Amniotic stem cell (primary cell): ENCODE data around the gene ESYT2.

ENCODE experiments used
- DNase-seq: peaks from one replicate; lab custom pipeline; 2025; lab: John Stamatoyannopoulos, UW

ESYT2 gene

GRCh38 chr7:158824028-158824427, 5.3 kb downstream of the ESYT2 start:
- no peak for DNase-seq

GRCh38 chr7:158821171-158822031, 7.9 kb downstream of the ESYT2 start:
- DNase-seq = peak; percentile 51

- DNase-seq = no peak
Measured at GRCh38 chr7:158820656-158821055, 8.7 kb downstream of the ESYT2 start.

- no peak for DNase-seq
Measured at GRCh38 chr7:158819571-158820203, 9.6 kb downstream of the ESYT2 start.

DNA sequence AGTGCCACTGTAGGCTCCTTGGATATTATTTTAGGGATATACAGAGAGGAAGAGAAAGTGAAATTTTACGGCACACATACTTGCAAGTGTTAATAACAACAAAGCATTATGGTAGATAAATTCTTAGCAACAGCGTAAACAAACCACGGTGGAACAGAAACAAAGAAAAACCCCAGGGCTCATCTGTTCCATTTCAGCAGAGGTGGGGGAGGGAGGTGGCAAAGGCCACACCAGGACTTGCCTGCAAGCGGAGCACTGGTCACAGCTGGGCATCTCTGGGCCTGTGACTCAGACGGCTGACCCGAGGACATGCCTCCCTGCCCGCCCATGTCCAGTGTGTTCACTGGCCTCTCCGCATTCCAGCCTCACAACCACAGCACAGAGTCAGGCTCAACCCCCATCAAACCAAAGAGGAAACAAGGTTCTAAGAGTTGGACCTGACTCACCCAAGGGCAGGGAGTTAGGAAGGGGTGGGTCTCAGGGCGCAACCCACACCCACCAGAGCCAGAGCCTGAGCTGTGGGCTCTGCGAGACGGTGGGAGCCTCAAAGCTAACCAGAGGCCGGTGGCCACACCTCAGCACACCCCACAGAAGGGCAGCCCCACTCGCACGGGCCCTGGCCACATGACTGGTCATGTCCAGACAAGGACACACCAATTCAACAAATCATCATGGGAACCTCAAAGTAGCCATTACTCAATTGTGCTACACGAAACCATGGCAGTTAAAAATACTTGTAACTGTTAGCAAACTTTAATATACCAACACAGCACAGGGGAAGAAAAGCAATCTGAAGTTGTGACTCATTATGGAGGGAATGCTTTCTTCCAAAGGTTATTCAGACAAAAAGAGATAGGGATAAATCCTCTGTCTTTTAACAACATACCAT, 10.7 kb downstream of the ESYT2 start:
- DNase-seq = peak; percentile 91

DNA sequence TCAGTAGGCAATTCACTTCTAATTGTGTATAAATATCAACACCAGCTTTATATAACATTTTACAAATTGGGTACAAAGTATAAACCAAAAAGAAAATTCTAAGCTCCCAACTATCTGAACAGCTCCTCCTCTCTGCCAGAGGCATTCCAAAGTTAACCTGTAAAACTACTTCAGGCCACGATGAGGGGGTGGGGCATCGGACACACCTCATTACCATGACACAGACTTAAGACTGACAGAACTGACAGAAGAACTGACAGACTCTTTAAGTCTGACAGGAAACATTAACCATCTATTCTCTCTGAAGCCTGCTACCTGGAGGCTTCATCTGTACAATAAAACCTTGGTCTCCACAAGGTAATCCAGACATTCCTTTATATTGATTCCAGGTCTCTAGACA, 12.3 kb downstream of the ESYT2 start:
- no peak for DNase-seq

- DNase-seq = no peak
Measured at GRCh38 chr7:158816271-158816670, 13.0 kb downstream of the ESYT2 start.

GRCh38 chr7:158815800-158816128, 13.5 kb downstream of the ESYT2 start:
- no peak for DNase-seq

GRCh38 chr7:158815083-158815799, 14.1 kb downstream of the ESYT2 start:
- no peak for DNase-seq

- no peak for DNase-seq
Measured at GRCh38 chr7:158814637-158815036, 14.7 kb downstream of the ESYT2 start.

DNA sequence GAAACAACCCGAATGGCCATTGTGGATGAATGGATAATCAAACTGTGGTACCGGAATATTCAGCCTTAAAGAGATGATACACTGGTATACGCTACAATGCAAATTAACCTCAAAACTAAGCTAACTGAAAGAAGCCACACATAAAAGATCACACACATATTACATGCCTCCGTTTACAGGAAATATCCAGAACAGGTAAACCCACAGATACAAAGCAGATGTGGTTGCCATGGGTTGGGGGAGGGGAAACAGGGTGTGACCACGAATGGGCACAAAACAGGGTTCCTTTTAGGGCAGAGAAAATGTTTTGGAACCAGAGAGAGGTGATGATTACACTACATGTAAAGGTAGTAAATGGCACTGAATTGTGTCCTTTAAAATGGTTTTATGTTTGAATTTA, 16.6 kb downstream of the ESYT2 start:
- DNase-seq = no peak

- DNase-seq = no peak
Measured at GRCh38 chr7:158811894-158812293, 17.4 kb downstream of the ESYT2 start.

- no peak for DNase-seq
Measured at GRCh38 chr7:158811461-158811860, 17.8 kb downstream of the ESYT2 start.

GRCh38 chr7:158810846-158811245, 18.5 kb downstream of the ESYT2 start:
- no peak for DNase-seq

DNA sequence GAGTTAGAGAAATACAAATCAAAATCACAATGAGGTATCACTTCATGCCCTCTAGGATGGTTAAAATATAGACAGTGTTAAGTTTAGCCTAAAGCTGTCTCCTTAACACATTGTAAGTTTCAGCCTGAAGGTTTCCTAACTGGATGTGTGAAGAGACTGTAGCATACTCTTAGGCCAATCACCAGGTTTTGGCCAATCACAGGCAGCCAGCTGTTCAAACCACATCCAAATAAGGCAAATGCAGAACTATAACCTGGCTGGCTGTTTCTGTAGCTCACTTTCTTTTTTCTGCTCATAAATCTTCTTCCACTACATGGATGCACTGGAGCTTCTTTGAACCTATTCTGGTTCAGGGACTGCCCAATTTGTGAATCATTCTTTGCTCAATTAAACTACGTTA, 19.7 kb downstream of the ESYT2 start:
- DNase-seq = no peak

DNA sequence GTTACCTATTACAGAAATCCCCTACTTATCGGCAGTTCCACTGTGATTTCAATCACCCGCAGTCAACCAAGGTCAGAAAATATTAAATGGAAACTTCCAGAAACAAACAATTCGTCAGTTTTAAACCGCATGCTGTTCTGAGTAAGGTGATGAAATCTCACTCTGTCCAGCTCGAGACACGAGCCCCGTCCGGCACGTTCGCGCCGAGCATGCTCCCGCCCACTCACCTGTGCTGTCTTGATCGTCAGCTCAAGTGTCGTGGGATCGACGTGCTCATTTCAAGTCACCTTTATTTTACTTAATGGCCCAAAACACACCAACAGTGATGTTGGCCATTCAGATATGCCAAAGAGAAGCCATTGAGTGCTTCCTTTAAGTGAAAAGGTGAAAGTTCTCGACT, 21.2 kb downstream of the ESYT2 start:
- DNase-seq = no peak

GRCh38 chr7:158805937-158806336, 23.4 kb downstream of the ESYT2 start:
- no peak for DNase-seq

DNA sequence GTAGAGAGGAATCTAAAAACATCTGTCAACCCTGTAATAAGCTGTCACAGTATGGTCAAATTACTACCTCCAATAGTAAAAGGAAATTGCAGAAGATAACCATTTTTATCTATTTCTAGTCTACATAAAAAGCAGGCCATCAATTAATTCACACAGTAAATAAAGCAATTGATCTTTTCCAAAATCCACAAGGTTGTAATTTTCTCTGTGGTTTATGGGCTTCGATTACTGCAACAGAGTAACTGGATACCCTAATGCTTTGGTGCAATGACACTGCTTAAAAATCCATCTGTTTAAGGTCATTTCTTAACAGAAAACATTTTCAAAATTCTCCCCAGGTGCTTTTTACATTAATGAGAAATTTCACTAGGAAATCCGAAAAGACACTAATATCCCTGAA, 23.9 kb downstream of the ESYT2 start:
- DNase-seq = no peak

- DNase-seq = no peak
Measured at GRCh38 chr7:158804335-158804734, 25.0 kb downstream of the ESYT2 start.

GRCh38 chr7:158803367-158803969, 25.8 kb downstream of the ESYT2 start:
- no peak for DNase-seq

DNA sequence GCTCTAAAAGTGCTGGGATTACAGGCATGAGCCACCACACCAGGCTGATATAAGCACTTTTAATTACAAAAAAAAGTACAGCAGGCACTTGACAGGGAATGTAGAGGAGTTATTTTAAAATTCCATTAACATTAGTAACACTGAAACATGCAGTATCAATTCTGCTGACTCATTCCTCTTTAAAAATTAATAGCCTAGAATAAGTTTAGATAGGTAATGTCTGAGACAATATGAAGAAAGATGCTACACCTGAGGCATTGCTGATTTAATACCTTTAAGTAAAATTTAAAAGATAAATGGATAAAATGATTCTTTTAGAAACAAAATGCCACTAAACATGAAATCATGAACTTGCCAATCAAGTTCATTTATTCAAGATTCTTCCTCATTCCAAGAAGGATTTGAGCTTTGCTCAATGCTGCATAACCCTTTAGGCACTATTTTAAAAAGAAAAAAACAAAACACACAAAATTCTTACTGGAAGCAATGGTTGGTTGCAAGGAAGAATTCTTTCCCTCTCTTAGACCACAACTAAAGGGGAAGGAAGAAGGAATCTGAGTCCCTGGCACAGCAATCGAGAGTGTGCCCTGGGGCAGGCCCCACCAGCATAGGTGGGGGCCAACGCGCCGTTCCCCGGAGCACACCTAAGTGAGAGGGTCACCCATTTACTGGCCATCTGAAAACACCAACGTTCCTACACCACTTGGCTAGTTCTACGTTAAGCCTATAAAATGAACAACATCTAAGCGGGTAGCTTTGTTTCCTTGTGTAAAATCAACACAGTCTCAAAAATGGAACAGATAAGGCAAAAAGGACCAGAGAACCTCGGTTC, 26.6 kb downstream of the ESYT2 start:
- DNase-seq = peak; percentile 15
